Stimulated activated CD4-positive, alpha-beta T cell treated with anti-CD3 and anti-CD28 coated beads, Interleukin-12 subunit alpha, Interleukin-12 subunit beta, amount 100 ng/mL, for 4 hours (primary cell): ENCODE data around the gene PIGQ.
A peak's percentile ranks its signal among the peaks of the same experiment; 100 is the strongest.

ENCODE experiments used
- DNase-seq: peaks from one replicate; pipeline ENCODE4 v3.0.0-alpha.2; 2020

The PIGQ gene

DNA sequence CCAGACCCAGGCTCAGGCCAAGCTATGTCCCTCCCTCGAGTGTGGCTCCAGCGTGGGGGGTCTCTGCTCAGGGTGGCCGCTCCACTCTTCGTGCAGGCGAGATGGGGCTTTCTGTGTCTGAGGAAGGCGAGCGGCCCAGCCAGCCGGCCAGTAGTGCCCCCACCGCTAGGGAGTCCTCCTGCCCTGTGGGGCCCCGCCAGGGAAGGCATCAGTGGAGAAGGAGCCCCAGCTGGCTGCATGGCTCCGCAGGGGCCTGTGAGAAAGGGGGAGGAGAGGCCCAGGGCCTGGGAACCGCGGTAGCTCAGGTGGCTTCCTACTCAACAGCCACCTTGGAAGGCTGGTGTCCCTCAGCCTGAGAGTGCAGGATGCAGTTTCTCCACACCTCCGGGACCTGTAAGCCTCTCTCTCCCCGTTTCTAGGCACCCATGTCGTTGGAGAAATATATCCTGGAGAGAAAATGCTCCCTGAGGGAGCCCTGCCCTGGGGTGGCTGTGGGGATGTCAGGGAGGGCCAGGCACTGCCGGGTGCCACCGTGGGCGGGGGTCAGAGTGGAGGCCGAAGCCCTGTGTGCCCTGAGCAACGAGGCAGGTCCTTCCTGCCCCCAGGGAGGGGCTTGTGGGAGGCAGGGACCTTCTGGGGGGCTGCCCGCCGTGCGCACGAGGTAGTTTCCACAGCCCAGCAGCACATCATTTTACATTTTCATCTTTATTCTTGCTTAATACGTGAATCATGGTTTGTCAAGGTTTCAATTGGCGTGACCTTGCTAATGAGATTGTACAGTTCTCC is 3.3 kb downstream of the PIGQ start:
- DNase-seq: no peak

DNA sequence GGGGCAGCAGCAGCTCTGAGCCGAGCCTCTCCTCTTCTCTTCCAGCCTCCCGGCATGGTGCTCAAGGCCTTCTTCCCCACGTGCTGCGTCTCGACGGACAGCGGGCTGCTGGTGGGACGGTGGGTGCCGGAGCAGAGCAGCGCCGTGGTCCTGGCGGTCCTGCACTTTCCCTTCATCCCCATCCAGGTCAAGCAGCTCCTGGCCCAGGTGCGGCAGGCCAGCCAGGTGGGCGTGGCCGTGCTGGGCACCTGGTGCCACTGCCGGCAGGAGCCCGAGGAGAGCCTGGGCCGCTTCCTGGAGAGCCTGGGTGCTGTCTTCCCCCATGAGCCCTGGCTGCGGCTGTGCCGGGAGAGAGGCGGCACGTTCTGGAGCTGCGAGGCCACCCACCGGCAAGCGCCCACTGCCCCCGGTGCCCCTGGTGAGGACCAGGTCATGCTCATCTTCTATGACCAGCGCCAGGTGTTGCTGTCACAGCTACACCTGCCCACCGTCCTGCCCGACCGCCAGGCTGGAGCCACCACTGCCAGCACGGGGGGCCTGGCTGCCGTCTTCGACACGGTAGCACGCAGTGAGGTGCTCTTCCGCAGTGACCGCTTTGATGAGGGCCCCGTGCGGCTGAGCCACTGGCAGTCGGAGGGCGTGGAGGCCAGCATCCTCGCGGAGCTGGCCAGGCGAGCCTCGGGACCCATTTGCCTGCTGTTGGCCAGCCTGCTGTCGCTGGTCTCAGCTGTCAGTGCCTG is 4.4 kb downstream of the PIGQ start:
- DNase-seq: no peak

DNA sequence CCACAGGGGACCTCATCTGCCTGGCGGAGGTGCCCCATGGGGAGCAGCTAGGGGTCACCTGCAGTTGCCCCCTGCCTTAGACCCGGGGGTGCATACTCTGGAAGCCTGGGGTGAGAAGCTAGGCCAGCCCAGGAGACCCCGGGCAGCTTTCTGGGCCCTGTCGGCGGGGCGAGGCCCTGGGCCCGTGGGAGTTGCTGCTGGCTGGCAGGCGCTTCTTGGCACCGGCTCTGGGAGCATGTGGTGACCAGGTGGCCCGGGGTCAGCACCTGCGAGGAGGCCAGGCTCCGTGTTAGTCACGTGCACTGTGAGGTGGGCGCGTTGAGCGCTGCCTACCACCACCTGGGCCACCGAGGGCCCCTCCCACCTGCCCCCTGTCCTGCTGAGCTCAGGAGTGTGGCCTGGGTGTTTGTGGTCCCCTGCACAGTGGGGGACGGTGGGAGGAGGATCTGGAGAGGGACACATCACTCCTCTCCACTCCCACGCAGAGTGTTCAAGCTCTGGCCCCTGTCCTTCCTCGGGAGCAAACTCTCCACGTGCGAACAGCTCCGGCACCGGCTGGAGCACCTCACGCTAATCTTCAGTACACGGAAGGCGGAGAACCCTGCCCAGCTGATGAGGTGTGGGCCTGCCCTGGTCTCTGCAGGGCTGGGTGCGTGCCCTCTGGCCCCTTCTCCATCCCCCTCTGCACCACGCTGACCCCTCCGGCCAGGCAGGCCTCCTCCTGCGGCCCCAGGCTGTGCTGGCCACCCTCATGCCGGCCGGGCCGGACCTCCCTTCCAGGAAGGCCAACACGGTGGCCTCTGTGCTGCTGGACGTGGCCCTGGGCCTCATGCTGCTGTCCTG is 5.8 kb downstream of the PIGQ start:
- no peak for DNase-seq

DNA sequence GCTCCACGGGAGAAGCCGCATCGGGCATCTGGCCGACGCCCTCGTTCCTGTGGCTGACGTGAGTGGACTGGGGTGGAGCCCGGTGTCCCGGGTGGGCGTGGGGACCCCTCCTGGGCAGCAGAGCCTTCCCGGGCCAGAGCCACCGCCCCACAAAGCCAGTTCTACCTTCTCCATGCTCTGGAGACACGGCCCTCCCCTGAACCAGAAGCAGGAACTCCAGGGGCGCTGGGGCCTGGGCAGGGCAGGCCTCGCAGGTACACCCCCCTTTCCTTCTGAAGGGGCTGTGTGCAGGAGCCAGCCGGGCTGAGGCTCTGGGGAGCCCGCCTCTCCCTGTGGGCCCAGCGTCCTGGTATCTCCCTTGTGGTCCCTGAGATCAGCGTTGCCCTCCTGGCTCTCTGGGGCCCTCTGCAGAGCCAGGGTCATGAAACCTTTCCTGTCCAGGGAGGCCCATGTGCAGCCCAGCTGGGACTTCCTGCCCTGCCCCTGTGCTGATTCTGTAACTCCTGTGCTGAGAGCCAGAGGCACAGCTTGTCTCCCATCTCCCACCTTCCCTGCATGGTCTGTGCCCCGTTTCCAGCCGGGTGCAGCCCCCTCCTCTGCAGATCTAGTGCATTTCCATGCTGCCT is 6.5 kb downstream of the PIGQ start:
- DNase-seq: no peak

DNA sequence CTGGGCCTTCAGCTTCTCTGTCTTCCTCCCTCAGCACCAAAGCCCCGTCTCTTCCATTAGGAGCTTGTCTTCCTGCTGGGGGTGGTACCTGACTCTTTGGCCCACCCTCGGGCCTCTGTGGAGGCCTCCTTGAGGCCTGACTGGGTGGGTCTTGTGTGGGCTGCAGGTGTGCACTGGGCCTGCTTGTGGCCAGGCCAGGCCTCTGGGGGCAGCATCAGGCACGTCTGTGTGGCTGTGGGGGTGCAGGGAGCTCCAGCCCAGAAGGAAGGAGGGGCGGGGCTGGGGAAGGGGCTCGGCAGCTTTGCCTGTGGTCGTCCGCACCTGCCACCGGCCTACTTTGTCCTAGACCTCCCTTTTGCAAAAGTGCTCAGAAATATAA is 7.0 kb downstream of the PIGQ start:
- no peak for DNase-seq

DNA sequence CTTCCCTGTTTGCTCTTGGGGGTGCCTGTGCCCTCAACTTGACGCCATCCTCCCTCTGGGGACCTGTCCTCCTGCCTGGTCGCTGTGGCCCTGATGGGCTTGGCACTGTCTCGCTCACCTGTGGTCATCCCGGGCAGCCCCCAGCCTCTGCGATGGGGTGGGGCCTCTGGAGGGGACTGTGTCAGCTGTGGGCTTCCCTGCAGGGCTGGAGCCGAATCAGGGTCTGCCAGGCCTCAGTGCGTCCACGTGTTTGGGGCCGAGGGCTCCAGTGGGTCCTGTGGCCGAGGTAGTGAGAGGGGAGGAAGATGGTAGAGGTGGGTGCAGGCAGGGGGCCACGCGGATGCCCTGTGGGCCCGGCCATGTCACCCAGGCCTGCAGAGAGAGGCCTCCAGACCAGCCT is 8.0 kb downstream of the PIGQ start:
- no peak for DNase-seq

DNA sequence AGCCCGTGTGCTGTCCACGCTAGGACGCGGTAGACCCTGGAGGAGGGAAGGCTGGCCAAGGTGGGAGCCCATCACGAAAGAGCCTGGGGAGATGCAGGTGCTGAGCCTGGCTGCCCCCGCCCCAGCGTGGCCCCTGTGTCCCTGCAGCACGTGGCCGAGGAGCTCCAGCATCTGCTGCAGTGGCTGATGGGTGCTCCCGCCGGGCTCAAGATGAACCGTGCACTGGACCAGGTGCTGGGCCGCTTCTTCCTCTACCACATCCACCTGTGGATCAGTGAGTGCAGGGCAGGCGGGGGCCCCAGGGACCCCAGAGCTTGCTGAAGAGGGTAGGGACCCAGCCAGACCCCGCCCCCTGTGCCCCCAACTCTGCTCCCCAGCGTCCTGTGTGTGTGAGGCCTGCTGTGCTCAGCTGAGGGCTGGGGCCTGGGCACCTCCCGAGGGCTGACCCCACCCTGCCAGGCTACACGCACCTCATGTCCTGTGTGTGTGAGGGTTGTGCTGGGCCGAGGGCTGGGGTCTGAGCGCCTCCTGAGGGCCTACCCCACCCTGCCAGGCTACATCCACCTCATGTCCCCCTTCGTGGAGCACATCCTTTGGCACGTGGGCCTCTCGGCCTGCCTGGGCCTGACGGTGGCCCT is 8.6 kb downstream of the PIGQ start:
- no peak for DNase-seq

DNA sequence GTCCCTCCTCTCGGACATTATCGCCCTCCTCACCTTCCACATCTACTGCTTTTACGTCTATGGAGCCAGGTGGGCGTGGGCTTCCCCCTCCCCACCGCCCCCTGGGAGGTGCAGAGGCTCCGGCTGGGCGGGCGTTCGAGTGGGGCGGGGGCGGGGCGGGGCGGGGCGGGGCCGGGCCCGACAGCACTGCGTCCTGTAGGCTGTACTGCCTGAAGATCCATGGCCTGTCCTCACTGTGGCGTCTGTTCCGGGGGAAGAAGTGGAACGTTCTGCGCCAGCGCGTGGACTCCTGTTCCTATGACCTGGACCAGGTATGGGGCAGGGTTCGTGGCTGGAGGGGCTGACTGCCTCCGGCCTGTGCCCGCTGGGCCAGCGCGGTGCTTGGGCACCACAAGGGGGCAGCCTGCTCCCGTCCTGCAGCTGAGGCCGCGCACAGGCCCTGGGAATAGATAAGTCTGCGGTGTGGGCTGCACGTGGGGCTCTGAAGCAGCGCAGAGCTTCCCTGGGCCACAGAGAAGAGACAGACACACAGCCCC is 9.2 kb downstream of the PIGQ start:
- peak; percentile 61 for DNase-seq

DNA sequence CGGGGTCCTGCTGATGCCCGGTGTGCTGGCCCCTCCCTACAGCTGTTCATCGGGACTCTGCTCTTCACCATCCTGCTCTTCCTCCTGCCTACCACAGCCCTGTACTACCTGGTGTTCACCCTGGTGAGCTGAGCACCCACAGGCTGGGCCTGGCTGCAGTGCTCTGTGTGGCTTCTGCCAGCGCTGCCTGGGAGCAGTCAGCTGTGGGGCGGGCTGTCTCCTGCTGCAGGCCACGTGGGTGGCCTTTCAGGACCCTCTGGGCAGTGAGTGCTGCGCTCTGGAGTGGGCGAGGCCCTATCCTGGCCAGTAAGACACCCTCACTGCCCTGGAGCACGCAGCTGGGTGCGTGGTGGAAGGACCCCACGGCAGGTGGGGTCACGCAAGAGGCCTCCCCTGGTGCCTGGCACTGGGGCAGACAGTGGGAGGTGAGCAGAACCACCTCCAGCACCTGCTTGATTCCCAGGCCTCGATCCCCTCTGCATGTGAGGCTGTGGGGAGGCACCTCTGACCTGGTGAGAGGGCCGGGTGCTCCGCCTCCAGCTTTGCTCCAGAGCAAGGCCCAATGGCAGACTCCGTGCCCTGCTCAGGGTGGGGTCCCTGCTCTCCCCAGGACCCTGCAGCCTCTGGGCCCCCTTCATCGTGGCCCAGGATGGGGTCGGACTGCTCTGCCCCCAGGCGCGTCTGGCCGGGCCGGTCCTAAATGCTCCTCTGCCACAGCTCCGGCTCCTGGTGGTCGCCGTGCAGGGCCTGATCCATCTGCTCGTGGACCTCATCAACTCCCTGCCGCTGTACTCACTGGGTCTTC is 10.6 kb downstream of the PIGQ start:
- DNase-seq: no peak

DNA sequence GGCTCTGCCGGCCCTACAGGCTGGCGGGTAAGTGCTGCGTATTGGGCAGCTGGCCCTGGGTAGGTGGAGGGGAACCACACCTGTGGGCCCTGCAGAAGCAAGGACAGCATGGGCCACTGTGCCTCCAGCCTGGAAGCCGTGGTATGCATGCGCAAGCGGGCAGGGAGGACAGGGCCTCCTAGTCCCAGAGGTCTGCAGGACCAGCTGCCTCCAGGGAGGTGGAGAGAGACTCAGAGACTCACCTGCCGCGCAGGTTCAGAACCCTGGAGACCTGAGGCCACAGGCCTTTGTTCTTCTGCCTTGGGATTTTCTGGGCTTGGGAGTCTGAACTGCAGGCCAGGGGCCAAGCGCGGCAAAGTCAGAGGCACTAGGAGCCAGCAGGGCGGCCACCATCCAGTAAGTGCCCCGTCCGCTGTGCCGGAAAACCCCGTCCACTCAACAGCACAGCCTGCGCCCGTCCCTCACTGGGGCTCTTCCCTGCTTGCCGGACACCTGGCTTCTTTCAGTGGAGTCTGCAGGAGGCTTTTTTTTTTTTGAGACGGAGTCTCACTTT is 11.3 kb downstream of the PIGQ start:
- DNase-seq: no peak

DNA sequence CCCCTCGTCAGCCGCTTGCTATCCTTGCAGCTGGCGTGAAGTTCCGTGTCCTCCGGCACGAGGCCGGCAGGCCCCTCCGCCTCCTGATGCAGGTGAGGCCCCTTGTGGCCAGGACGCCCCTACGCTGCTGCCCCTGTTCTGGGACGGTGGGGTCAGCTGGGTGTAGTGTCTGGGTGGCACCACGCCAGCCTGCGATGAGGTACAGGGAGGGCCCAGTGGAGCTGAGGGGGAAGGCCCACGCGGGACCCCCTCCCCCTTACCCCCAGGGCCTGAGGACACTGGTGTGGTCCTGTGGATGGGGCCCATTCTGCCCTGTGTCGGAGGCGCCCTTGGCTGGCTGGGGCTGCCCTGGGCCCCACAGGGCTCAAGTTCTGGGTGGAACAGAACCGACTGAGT is 12.4 kb downstream of the PIGQ start:
- no peak for DNase-seq

DNA sequence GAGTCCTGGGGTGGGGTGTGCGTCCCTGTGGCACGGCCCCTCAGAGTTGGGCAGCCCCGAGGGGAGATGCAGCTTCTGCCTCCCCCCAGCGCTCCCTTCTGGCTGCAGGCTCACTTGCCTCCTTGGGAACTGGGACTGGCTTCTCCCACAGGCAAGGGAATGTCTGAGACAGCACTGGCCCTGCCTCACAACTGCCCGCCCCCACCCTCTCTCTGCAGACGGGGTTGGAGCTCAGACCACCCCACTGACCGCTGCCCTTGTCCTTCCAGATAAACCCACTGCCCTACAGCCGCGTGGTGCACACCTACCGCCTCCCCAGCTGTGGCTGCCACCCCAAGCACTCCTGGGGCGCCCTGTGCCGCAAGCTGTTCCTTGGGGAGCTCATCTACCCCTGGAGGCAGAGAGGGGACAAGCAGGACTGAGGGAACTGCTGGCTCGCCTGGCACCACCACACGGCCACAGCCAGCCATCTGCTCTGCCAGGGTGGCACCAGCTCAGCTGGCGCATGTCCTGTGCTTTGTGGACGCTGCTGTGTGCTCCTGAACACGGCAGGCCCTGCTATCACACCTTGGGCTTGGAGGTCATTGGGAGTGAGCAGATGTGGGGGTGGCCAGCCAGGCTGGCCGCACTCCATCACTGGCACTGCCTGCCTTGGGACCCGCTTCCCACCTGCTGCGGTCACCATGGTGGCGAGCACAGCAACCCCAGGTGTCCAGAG is 13.0 kb downstream of the PIGQ start:
- no peak for DNase-seq

DNA sequence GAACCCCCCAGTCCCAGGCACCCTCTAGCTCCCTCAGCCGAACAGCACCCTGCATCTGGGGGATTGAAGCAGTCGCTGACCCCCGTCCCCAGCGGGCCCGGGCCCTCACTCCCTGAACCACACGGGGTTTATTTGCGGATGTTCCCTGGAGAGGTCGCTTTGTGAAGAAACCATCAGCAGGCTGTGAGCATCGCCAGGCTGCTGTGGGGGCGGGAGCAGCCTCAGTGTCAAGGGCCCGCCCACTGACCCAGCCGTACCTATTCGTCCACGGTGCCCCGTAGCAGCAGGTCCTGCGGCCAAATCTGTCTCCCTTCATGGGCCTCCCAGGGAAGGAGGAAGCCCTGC is 13.7 kb downstream of the PIGQ start:
- DNase-seq: no peak

DNA sequence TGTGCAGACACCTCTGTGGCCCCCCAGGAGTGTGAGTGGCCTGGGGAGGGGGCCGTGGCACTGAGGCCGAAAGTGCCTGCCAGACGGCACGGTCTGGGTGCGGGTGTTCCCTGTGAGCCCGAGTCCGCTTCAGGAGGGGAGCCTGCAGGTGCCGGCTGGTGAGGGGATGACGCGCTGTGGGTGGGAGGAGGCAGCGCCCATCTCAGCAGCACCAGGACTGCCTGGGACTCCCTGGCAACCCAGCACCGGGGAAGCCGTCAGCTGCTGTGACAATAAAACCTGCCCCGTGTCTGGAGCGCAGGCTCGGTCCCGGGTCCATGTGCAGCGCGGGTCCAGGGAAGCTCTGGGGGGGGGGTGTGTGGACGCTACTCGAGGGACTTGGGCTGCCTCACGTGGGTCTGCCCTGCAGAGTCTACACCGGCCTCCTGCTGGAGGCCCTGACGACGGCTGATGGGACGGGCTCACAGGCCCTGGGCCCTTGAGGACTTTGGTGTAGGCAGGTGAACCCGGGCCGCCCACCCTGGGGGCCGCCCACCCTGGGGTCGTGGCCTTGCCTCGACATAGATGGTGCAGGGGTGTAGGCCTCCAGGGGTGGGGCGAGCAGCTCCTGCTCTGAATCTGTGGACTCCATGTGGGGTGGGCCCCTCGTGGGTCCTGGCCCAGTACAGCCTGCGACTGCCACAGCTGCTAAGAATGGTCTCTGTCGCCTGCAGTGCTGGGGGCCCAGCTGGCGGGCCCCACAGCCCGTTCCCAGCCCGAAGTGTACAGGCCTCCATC is 14.2 kb downstream of the PIGQ start:
- no peak for DNase-seq

DNA sequence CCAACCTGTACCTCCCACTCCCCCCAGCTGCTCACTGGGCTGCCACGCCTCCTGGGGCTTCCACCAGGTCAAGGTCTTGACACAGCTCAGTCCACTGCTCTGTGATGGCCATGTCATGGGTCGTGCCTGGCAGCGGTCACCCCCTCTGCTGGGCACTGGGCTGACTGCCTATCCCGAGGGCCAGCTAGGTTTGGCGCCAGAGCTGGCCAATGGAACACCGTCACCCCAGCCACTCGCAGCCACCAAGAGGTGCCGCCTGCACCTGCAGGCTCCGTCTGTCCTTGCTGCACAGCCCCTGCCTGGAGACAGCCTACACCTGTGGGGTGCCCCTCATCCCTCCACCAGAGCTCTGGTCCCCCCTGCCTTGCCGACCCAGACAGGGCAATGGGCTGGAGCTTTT is 15.6 kb downstream of the PIGQ start:
- no peak for DNase-seq

DNA sequence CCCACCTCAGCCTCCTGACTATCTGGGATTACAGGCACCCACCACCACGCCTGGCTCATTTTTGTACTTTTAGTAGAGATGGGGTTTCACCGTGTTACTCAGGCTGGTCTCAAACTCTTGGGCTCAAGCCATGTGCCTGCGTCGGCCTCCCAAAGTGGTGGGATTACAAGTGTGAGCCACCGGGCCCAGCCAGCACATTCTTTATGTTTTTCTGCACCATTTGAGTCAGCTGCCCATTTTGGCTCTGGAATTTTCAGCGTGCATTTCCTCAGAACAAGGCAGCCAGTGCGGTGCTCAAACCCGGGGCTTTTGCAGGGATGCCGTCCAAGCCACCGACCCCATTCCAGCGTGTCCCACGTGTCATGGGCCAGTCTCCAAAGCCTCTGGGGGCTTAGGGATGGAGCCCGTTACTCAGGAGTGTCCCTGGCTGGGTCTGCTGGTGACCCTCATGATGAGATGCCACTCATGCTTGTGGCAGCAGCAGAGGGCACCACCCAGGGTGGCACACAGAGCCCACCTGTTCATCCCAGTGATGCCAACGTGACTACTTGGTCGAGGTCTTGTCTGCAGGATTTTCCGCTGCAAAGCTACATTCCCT is 16.4 kb downstream of the PIGQ start:
- DNase-seq: no peak

DNA sequence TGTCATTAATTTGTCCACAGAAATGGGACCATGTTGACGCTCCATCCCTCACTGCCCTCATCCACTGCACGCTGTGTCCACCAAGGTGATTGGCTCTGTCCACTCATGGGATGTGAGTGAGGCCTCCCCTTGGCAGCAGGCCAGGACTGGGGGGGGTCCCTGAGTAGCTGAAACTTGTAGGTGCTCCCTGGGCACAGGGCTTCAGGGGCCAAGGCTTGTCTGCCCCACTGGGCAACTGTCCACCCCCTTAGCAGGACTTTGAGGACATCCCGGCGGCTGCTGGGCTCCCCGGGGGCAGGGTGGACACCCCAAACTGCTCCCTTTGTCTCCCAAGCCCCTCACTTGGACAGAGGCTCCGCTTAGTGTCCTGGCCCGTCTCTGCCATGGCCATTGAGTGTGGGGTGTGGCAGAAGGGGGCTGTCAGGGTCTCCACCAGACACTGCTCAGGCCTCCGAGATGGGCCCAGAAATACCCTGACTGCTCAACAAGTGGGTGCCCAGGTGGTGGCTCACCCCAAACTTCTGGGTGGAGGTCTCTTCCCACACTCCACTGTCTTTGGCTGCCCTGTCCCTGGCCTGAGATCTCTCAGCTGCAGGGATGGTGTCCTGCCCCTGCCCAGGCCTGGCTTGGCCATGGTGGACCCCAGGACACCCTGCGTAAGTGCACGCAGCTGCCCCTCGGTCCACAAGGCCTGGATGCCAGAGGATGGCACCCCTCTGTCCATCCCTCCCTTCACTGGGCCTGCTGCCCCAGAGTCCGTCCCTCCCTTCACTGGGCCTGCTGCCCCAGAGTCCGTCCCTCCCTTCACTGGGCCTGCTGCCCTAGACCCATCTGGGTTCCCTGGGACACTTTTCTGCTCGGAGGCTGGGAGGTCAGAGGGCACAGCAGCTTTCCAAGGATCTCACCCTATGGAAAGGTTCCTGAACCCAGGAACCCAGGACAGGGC is 17.1 kb downstream of the PIGQ start:
- DNase-seq: no peak

DNA sequence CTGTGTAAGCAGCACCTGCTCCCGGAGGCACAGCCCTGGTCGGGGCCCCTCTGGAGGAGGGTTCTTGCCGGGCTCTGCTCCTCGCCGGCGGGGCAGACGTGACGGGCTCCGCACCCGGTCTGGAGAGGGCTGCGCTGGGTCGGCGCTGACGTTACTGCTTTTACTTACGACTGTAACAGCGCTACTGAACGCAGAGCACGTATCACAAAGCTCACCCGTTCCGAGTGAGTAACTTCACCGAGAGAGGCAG is 18.8 kb downstream of the PIGQ start:
- peak; percentile 62 for DNase-seq
